ENCODE data around the gene PRDX1. TPM values are rescaled to one million over a fixed set of nuclear protein-coding genes. Genes with fewer than 3 reads are reported as not detected.

The PRDX1 gene
- total and polyA plus RNA-seq, 2 of the 13 experiments (the other 11 are each of a cell fraction or from before 2014, with no cell fraction given): 761 to 1,898 TPM

DNA sequence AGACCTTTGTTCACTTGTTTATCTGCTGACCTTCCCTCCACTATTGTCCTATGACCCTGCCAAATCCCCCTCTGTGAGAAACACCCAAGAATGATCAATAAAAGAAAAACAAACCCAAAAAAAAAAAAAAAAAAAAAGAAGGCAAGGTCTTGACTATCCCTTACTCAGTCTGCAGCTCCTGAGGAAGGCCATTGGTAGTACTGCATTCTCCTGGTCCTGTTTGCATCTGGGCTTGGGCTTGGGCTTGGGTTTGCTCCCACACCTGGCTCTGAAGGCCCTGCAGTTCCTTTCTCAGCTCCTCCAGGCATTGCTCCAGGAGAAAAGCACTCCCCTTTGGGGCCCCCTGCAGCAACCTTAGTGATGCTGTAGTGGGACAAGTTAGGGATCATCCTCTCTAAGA, 23.4 kb downstream of the PRDX1 start (continued):
- TF ChIP-seq, protein P1, sequence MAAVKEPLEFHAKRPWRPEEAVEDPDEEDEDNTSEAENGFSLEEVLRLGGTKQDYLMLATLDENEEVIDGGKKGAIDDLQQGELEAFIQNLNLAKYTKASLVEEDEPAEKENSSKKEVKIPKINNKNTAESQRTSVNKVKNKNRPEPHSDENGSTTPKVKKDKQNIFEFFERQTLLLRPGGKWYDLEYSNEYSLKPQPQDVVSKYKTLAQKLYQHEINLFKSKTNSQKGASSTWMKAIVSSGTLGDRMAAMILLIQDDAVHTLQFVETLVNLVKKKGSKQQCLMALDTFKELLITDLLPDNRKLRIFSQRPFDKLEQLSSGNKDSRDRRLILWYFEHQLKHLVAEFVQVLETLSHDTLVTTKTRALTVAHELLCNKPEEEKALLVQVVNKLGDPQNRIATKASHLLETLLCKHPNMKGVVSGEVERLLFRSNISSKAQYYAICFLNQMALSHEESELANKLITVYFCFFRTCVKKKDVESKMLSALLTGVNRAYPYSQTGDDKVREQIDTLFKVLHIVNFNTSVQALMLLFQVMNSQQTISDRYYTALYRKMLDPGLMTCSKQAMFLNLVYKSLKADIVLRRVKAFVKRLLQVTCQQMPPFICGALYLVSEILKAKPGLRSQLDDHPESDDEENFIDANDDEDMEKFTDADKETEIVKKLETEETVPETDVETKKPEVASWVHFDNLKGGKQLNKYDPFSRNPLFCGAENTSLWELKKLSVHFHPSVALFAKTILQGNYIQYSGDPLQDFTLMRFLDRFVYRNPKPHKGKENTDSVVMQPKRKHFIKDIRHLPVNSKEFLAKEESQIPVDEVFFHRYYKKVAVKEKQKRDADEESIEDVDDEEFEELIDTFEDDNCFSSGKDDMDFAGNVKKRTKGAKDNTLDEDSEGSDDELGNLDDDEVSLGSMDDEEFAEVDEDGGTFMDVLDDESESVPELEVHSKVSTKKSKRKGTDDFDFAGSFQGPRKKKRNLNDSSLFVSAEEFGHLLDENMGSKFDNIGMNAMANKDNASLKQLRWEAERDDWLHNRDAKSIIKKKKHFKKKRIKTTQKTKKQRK (IDR thresholded peaks at IDR 0.05; ENCODE audit: low read length): no peak
- TF ChIP-seq SOX6 (IDR thresholded peaks at IDR 0.05) (no peak), SOX6 (CRISPR knock-in tag; IDR thresholded peaks at IDR 0.05) (peak; percentile 48; the same call in 1 of the 2 replicates)
- TF ChIP-seq, protein P2, sequence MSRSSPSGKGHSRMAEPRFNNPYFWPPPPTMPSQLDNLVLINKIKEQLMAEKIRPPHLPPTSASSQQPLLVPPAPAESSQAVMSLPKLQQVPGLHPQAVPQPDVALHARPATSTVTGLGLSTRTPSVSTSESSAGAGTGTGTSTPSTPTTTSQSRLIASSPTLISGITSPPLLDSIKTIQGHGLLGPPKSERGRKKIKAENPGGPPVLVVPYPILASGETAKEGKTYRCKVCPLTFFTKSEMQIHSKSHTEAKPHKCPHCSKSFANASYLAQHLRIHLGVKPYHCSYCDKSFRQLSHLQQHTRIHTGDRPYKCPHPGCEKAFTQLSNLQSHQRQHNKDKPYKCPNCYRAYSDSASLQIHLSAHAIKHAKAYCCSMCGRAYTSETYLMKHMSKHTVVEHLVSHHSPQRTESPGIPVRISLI (CRISPR knock-in tag; IDR thresholded peaks at IDR 0.05; ENCODE audit: borderline replicate concordance): peak; percentile 72; the same call in 1 of the 2 replicates

- peak; percentile 55 for DNase-seq (ENCODE audit: low spot score)
- Histone ChIP-seq H3K27me3 (ENCODE audit: control insufficient read depth in 1 of 2, insufficient read depth in 2 of 2, low read length in 2 of 2) (no peaks in the 10 kb centered on the region; a peak in 1 of 5 replicates), H3K4me2 (ENCODE audit: low read depth, low read length) (no peak overlapping the region), H2AFZ (ENCODE audit: low read length) (no peak overlapping the region), H3K36me3 (replicated peaks in 1 of 2; ENCODE audit: control insufficient read depth in 1 of 2, insufficient read depth in 2 of 2, low read length in 2 of 2) (peaks cover 0 to 8% of the 10 kb centered on the region in 2 experiments; a peak in 1 of 5 replicates), H3K79me2 (ENCODE audit: insufficient read depth, low read length) (peaks cover 2% of the 10 kb centered on the region), H3K27ac (ENCODE audit: extremely low read length, insufficient read depth, low read length) (no peak overlapping the region), H3K9me3 (ENCODE audit: low read length) (no peaks in the 10 kb centered on the region), H3K9ac (ENCODE audit: insufficient read depth, low read depth, low read length) (no peak overlapping the region), H3K4me3 (replicated peaks in 1 of 3; ENCODE audit: insufficient read depth in 1 of 3, low read depth in 2 of 3, low read length in 3 of 3) (no peak overlapping the region), H3K4me1 (ENCODE audit: insufficient read depth, low read length) (peaks cover 26% of the 10 kb centered on the region), H4K20me1 (ENCODE audit: insufficient read depth, low read length) (no peaks in the 10 kb centered on the region)
- intact Hi-C loops (cut with micrococcal nuclease; ENCODE audit: unreplicated experiment) (loop anchor here (1.0 to 5.0 kb wide), 4 partner anchors 133 to 656 kb away; partner anchors contain the start of genes MUTYH and TOE1), in situ Hi-C loops (cut with HindIII; ENCODE audit: extremely low pct_ligation_motif_present, low pct_unique_long_range_greater_than_20kb) (loop anchor here (5.0 kb wide), 3 partner anchors 136 to 481 kb away; partner anchors contain the start of genes HECTD3 and UROD)
- peak; percentile 80 for FAIRE-seq
- WGBS (ENCODE audit: low lambda C conversion rate): 91% methylated on average over 2 of the region's 2 CpGs
- no peak for ATAC-seq
- CTCF ChIA-PET (ENCODE audit: low intra/inter-chr PET ratio, low total read pairs): interaction anchor here (1.2 to 3.6 kb wide), 4 partner anchors 77 to 657 kb away, joined by 3 to 32 read pairs (median 4); no protein-coding TSS in a partner anchor
- POLR2A ChIA-PET: interaction anchor here (0.8 to 5.3 kb wide), 7 partner anchors 8 to 481 kb away, joined by 3 to 51 read pairs (median 4); partner anchors contain the start of genes HECTD3, MUTYH, NASP and PRDX1
- no TSS peak for BruUV-seq (replicated peaks)
- TF ChIP-seq, protein P3, sequence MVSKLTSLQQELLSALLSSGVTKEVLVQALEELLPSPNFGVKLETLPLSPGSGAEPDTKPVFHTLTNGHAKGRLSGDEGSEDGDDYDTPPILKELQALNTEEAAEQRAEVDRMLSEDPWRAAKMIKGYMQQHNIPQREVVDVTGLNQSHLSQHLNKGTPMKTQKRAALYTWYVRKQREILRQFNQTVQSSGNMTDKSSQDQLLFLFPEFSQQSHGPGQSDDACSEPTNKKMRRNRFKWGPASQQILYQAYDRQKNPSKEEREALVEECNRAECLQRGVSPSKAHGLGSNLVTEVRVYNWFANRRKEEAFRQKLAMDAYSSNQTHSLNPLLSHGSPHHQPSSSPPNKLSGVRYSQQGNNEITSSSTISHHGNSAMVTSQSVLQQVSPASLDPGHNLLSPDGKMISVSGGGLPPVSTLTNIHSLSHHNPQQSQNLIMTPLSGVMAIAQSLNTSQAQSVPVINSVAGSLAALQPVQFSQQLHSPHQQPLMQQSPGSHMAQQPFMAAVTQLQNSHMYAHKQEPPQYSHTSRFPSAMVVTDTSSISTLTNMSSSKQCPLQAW (CRISPR knock-in tag; IDR thresholded peaks at IDR 0.05): 0 out of 2 replicates have a peak, but pooled peaks have one; percentile 41
- TF ChIP-seq STAG1 (CRISPR knock-in tag; IDR thresholded peaks at IDR 0.05): peak; percentile 90
- no peak for TF ChIP-seq ZNF776 (CRISPR knock-in tag; IDR thresholded peaks at IDR 0.05)
- no peak for TF ChIP-seq MIXL1 (CRISPR knock-in tag; IDR thresholded peaks at IDR 0.05)
- no peak for TF ChIP-seq DRAP1 (CRISPR knock-in tag; IDR thresholded peaks at IDR 0.05)
- no peak for TF ChIP-seq ZNF124 (CRISPR knock-in tag; IDR thresholded peaks at IDR 0.05)
- TF ChIP-seq SMC3 (IDR thresholded peaks at IDR 0.05; ENCODE audit: low read length): peak; percentile 91
- TF ChIP-seq ZNF207 (IDR thresholded peaks at IDR 0.05; ENCODE audit: borderline replicate concordance): no peak
- peak; percentile 62; the same call in 1 of the 2 replicates for TF ChIP-seq RAD21 (CRISPR knock-in tag; IDR thresholded peaks at IDR 0.05)
- TF ChIP-seq ZNF501 (CRISPR knock-in tag; IDR thresholded peaks at IDR 0.05): no peak
- no peak for TF ChIP-seq SRY (CRISPR knock-in tag; IDR thresholded peaks at IDR 0.05)
- TF ChIP-seq ZNF12 (CRISPR knock-in tag; IDR thresholded peaks at IDR 0.05): no peak
- TF ChIP-seq SIX1 (CRISPR knock-in tag; IDR thresholded peaks at IDR 0.05; ENCODE audit: borderline replicate concordance): no peak
These were observed 28.5 kb downstream of the PRDX1 start for GRCh38 chr1:45493116-45493697.

All from HepG2 (cell line).